Endothelial cell of umbilical vein (primary cell): Measurements from ENCODE around the gene ELP6. TPM values are rescaled to one million over a fixed set of nuclear protein-coding genes. Genes with fewer than 3 reads are reported as not detected.

ENCODE experiments used
- BruUV-seq: library from RNA; stranded (reverse); fragments of 400-500 nt; replicated peaks from 2 replicates; lab custom pipeline; 2021; lab: Mats Ljungman, UMichigan
- CTCF ChIA-PET: fragments of 300-600, 350-600 bp; sonication (Branson Sonifier 250); formaldehyde crosslinking; loops from one replicate; lab custom pipeline; 2021; ENCODE audit warnings: antibody characterized with exemption, inconsistent platforms; lab: Charles Lee
- POLR2A ChIA-PET: fragments of 300-600, 350-600 bp; sonication (Branson Sonifier 250); formaldehyde crosslinking; loops from one replicate; lab custom pipeline; 2021; ENCODE audit warnings: antibody characterized with exemption, inconsistent platforms; lab: Charles Lee
- DNase-seq: peaks from one replicate; pipeline ENCODE4 v3.0.0-alpha.2; 2011; ENCODE audit warnings: low read depth, low spot score
- FAIRE-seq: peaks from 2 replicates; lab custom pipeline; 2011; peaks lifted over from hg19 to GRCh38; lab: Jason Lieb, UNC
- H2AFZ ChIP-seq: 2 replicates; pipeline ENCODE4 v1.6.0; 2012; ENCODE audit warnings: low read depth, low read length, control low read depth, inconsistent platforms
- H3K27ac ChIP-seq: 2 replicates; pipeline ENCODE4 v1.5.1; 2011; ENCODE audit warnings: low read depth, mild to moderate bottlenecking, control low read depth, low read length, moderate library complexity; ENCODE audit not compliant: insufficient read depth
- H3K27me3 ChIP-seq, 2 experiments: 2 replicates each; pipeline versions ENCODE4 v1.6.0 to v1.6.1; 2011; ENCODE audit warnings: low read length in 2 of 2, mixed read lengths in 1 of 2; ENCODE audit not compliant: control insufficient read depth in 2 of 2, insufficient read depth in 2 of 2
- H3K36me3 ChIP-seq, 2 experiments: 2 replicates in 1 of 2; 3 replicates in 1 of 2; pipeline ENCODE4 v1.5.1; 2011; ENCODE audit warnings: low read length in 2 of 2, mild to moderate bottlenecking in 1 of 2, moderate library complexity in 1 of 2; ENCODE audit not compliant: control insufficient read depth in 2 of 2, insufficient read depth in 2 of 2; ENCODE audit errors: extremely low read depth in 1 of 2
- H3K4me1 ChIP-seq: 3 replicates; pipeline ENCODE4 v1.5.1; 2011; ENCODE audit warnings: mild to moderate bottlenecking, low read length; ENCODE audit not compliant: control insufficient read depth, insufficient read depth; ENCODE audit errors: extremely low read depth
- H3K4me2 ChIP-seq: 2 replicates; pipeline ENCODE4 v1.6.1; 2011; ENCODE audit warnings: low read length, control low read depth, mixed read lengths; ENCODE audit not compliant: insufficient read depth
- H3K4me3 ChIP-seq, 3 experiments: fragments of 200-600 bp in 1 of 3; sonication (generic), shearing (Covaris generic) in 1 of 3; replicated peaks in 1 of 3; 2 replicates each; pipeline ENCODE4 v1.5.1; 2011 to 2016; ENCODE audit warnings: control low read depth in 3 of 3, low read length in 3 of 3, mild to moderate bottlenecking in 2 of 3, inconsistent platforms in 1 of 3, low read depth in 1 of 3, moderate library complexity in 1 of 3; ENCODE audit not compliant: insufficient read depth in 1 of 3
- H3K79me2 ChIP-seq: 2 replicates; pipeline ENCODE4 v1.6.0; 2012; ENCODE audit warnings: low read length, inconsistent platforms; ENCODE audit not compliant: control insufficient read depth, insufficient read depth
- H3K9ac ChIP-seq: replicated peaks from 2 replicates; pipeline ENCODE3; 2011; ENCODE audit warnings: low read length, control low read depth; ENCODE audit not compliant: insufficient read depth; ENCODE audit errors: extremely low read depth
- H3K9me1 ChIP-seq: replicated peaks from 3 replicates; pipeline ENCODE4 v1.6.0; 2011; ENCODE audit warnings: mild to moderate bottlenecking, low read length; ENCODE audit not compliant: control insufficient read depth, insufficient read depth; ENCODE audit errors: extremely low read depth
- H3K9me3 ChIP-seq: replicated peaks from 2 replicates; pipeline ENCODE4 v1.5.1; 2012; ENCODE audit warnings: low read length, inconsistent platforms; ENCODE audit not compliant: control insufficient read depth, insufficient read depth
- H4K20me1 ChIP-seq: replicated peaks from 2 replicates; pipeline ENCODE3; 2011; ENCODE audit warnings: mild to moderate bottlenecking, low read length; ENCODE audit not compliant: control insufficient read depth, insufficient read depth; ENCODE audit errors: extremely low read depth
- CTCF ChIP-seq, 2 donors: IDR thresholded peaks; 1 replicate in 1 of 2; 2 replicates in 1 of 2; pipeline ENCODE4 v1.5.1; 2011; ENCODE audit warnings: low read length in 2 of 2, mild to moderate bottlenecking in 2 of 2, moderate library complexity in 2 of 2, control low read depth in 1 of 2, inconsistent platforms in 1 of 2, low read depth in 1 of 2; ENCODE audit not compliant: insufficient read depth in 1 of 2; ENCODE audit errors: extremely low read depth in 1 of 2
- EZH2 ChIP-seq: IDR thresholded peaks from 2 replicates; pipeline ENCODE4 v1.6.1; 2012; ENCODE audit warnings: borderline replicate concordance, low read depth, mild to moderate bottlenecking, moderate library complexity, low read length, inconsistent platforms; ENCODE audit not compliant: severe bottlenecking
- FOS ChIP-seq: IDR thresholded peaks from 2 replicates; pipeline ENCODE4 v1.6.1; 2011; ENCODE audit warnings: mild to moderate bottlenecking, low read length, moderate library complexity, borderline replicate concordance; ENCODE audit not compliant: insufficient read depth
- GATA2 ChIP-seq: IDR thresholded peaks from 2 replicates; pipeline ENCODE4 v1.7.0; 2011; ENCODE audit warnings: low read depth, mild to moderate bottlenecking, moderate library complexity, mixed read lengths, low read length; ENCODE audit not compliant: insufficient read length, insufficient read depth
- JUN ChIP-seq: IDR thresholded peaks from 2 replicates; pipeline ENCODE4 v1.6.1; 2011; ENCODE audit warnings: borderline replicate concordance, low read depth; ENCODE audit not compliant: insufficient read length, insufficient read depth
- MAX ChIP-seq: IDR thresholded peaks from 2 replicates; pipeline ENCODE4 v1.6.1; 2011; ENCODE audit not compliant: insufficient read depth, insufficient read length
- MYC ChIP-seq: IDR thresholded peaks from one replicate; pipeline ENCODE4 v1.6.1; 2011; ENCODE audit warnings: mild to moderate bottlenecking, low read depth, low read length
- POLR2A ChIP-seq: IDR thresholded peaks from 2 replicates; pipeline ENCODE4 v1.6.1; 2012; ENCODE audit warnings: low read depth, mild to moderate bottlenecking, control low read depth, low read length
- POLR2AphosphoS5 ChIP-seq: IDR thresholded peaks from 2 replicates; pipeline ENCODE4 v1.6.1; 2012; ENCODE audit warnings: low read depth, mild to moderate bottlenecking, control low read depth, low read length, moderate library complexity; ENCODE audit not compliant: insufficient read depth
- dilution Hi-C: fragments of 300-500 bp; cut with MboI; formaldehyde crosslinking; loops from one replicate; pipeline ENCODE4 v1.15.0; 2019; ENCODE audit warnings: low sequenced_read_pairs; ENCODE audit not compliant: extremely low pct_ligation_motif_present
- intact Hi-C: fragments of 100-400 bp; cut with micrococcal nuclease; formaldehyde crosslinking; loops from one replicate; pipeline ENCODE4 v1.10.0; 2022
- polyA plus RNA-seq, 4 experiments: library from polyadenylated mRNA; depleted of rRNA in 3 of 4; stranded (reverse) in 3 of 4; unstranded in 1 of 4; fragments of >200 nt; gene quantifications; 2 replicates each; pipeline versions ENCODE4 v1.2.1 to v1.2.3, GENCODE V29; 2011 to 2012; ENCODE audit warnings: missing spikeins in 1 of 4
- total RNA-seq: library from RNA; stranded (reverse); gene quantifications from 2 replicates; pipeline ENCODE4 v1.2.3, GENCODE V29; 2021

ELP6 gene
- total and polyA plus RNA-seq, 2 donors (not counting 3 experiments of a cell fraction or from before 2014, with no cell fraction given) = 48.1 to 91.0 TPM

- H3K27ac ChIP-seq = no peak overlapping the region
- CTCF ChIA-PET = interaction anchor here (1.5 kb wide), 1 partner anchor 75 kb away, joined by 4 read pairs; no protein-coding TSS in a partner anchor
- H2AFZ ChIP-seq = no peak overlapping the region
- H3K36me3 ChIP-seq = peaks cover 7 to 23% of the 10 kb centered on the region in 2 experiments
- no peaks in the 10 kb centered on the region for H3K4me1 ChIP-seq
- no peak for TF ChIP-seq POLR2A
- TF ChIP-seq FOS = no peak
- TF ChIP-seq MAX = no peak
- no peak for TF ChIP-seq POLR2AphosphoS5
- no peak for TF ChIP-seq MYC
- TF ChIP-seq CTCF (IDR thresholded peaks at IDR 0.05; ENCODE audit: extremely low read depth in 1 of 2, insufficient read depth in 1 of 2, low read depth in 1 of 2, low read length in 2 of 2) = no peak
- TF ChIP-seq JUN = no peak
- no peak for TF ChIP-seq GATA2
- no peak for TF ChIP-seq EZH2
- H3K9ac ChIP-seq = no peak overlapping the region
- no peak overlapping the region for H3K4me3 ChIP-seq
- intact Hi-C loops = no loop called here
- H3K9me1 ChIP-seq = no peaks in the 10 kb centered on the region
- no peaks in the 10 kb centered on the region for H3K79me2 ChIP-seq
- POLR2A ChIA-PET = no interaction called here
- FAIRE-seq (no peak), DNase-seq (no peak)
- no peak overlapping the region for H3K4me2 ChIP-seq
- no peaks in the 10 kb centered on the region for H4K20me1 ChIP-seq
- H3K27me3 ChIP-seq = no peaks in the 10 kb centered on the region
- BruUV-seq = no TSS peak
- H3K9me3 ChIP-seq = no peaks in the 10 kb centered on the region
- dilution Hi-C loops = no loop called here
Measured at GRCh38 chr3:47495886-47496285, 17.6 kb downstream of the ELP6 start.
